Tibial nerve (tissue), 4 donors: ENCODE data around the gene CEBPA. TPM values are rescaled to one million over a fixed set of nuclear protein-coding genes. Genes with fewer than 3 reads are reported as not detected.

ENCODE experiments used
- DNase-seq, 2 donors: peaks; one replicate each; pipeline ENCODE4 v3.0.0-alpha.2; 2019; ENCODE audit warnings: low spot score in 2 of 2
- H3K27ac ChIP-seq, 4 donors: fragments of 200-600 bp; sonication (generic) in 3 of 4; one replicate each; pipeline ENCODE4 v1.5.1; 2017 to 2019; ENCODE audit warnings: mild to moderate bottlenecking in 1 of 4
- H3K27me3 ChIP-seq, 2 donors: fragments of 200-600 bp; sonication (generic) in 1 of 2; one replicate each; pipeline versions ENCODE4 v1.5.1 to v1.6.0; 2017 to 2019
- H3K36me3 ChIP-seq, 3 donors: fragments of 200-600 bp; sonication (generic); one replicate each; pipeline ENCODE4 v1.5.1; 2018 to 2019
- H3K4me1 ChIP-seq, 4 donors: fragments of 200-600 bp; sonication (generic) in 3 of 4; one replicate each; pipeline ENCODE4 v1.5.1; 2017 to 2019
- H3K4me3 ChIP-seq, 4 donors: fragments of 200-600 bp; sonication (generic) in 3 of 4; one replicate each; pipeline ENCODE4 v1.5.1; 2017 to 2019; ENCODE audit warnings: mild to moderate bottlenecking in 1 of 4, moderate library complexity in 1 of 4
- H3K9me3 ChIP-seq, 4 donors: fragments of 200-600 bp; sonication (generic) in 3 of 4; one replicate each; pipeline ENCODE4 v1.5.1; 2017 to 2019
- CTCF ChIP-seq, 5 experiments: fragments of 200-600 bp in 3 of 5; fragments of 450-650 bp in 2 of 5; sonication (generic) in 3 of 5; IDR thresholded peaks; one replicate each; pipeline ENCODE4 v1.5.1; 2016 to 2019; ENCODE audit warnings: antibody characterized with exemption in 5 of 5, mild to moderate bottlenecking in 3 of 5, moderate library complexity in 2 of 5
- EP300 ChIP-seq, 2 donors: sonication (generic); formaldehyde crosslinking; IDR thresholded peaks; one replicate each; pipeline ENCODE4 v1.6.1; 2017; ENCODE audit warnings: antibody characterized with exemption in 2 of 2, mild to moderate bottlenecking in 1 of 2
- POLR2A ChIP-seq, 2 donors: fragments of 450-650 bp; IDR thresholded peaks; one replicate each; pipeline ENCODE4 v1.6.1; 2017; ENCODE audit warnings: antibody characterized with exemption in 2 of 2, mild to moderate bottlenecking in 2 of 2, moderate library complexity in 2 of 2
- WGBS, 2 donors: methylation state at CpG; one replicate each; pipeline ENCODE4 v1.1.5; 2018; 5-methylcytosine and 5-hydroxymethylcytosine counted together
- total RNA-seq, 4 donors: library from RNA; depleted of rRNA; stranded (reverse); fragments of >200 nt; gene quantifications; one replicate each; pipeline ENCODE4 v1.1.0, GENCODE V29; 2016

The CEBPA gene
- total RNA-seq, 4 donors from 2014 or later, result 33.9 to 204 (median 65.4) TPM

- no peaks in the 10 kb centered on the region for H3K36me3 ChIP-seq
- TF ChIP-seq POLR2A (IDR thresholded peaks at IDR 0.05) (no peak), EP300 (IDR thresholded peaks at IDR 0.05) (no peak), CTCF (IDR thresholded peaks at IDR 0.05) (no peak)
- 89 to 91% methylated on average over 12 of the region's 12 CpGs for WGBS, 2 donors
- peaks cover 0 to 18% (median 0%) of the 10 kb centered on the region in 4 donors for H3K9me3 ChIP-seq
- no peaks in the 10 kb centered on the region for H3K4me1 ChIP-seq
- H3K27me3 ChIP-seq, result no peaks in the 10 kb centered on the region
- H3K4me3 ChIP-seq, result no peak overlapping the region
- DNase-seq, result no peak
- no peak overlapping the region for H3K27ac ChIP-seq
These were observed 18.1 kb downstream of the CEBPA start for GRCh38 chr19:33284146-33284643.

- no peak overlapping the region for H3K4me3 ChIP-seq
- 76 to 81% methylated on average over 6 of the region's 6 CpGs for WGBS, 2 donors
- H3K27me3 ChIP-seq, result no peaks in the 10 kb centered on the region
- peaks cover 0 to 12% (median 0%) of the 10 kb centered on the region in 4 donors for H3K9me3 ChIP-seq
- TF ChIP-seq POLR2A (IDR thresholded peaks at IDR 0.05), result no peak
- no peak for TF ChIP-seq EP300 (IDR thresholded peaks at IDR 0.05)
- TF ChIP-seq CTCF (IDR thresholded peaks at IDR 0.05), result no peak
- H3K36me3 ChIP-seq, result no peaks in the 10 kb centered on the region
- no peaks in the 10 kb centered on the region for H3K4me1 ChIP-seq
- H3K27ac ChIP-seq, result no peak overlapping the region
- no peak for DNase-seq
These were observed 18.7 kb downstream of the CEBPA start for GRCh38 chr19:33283589-33283988.

GRCh38 chr19:33282036-33282671, 20.2 kb downstream of the CEBPA start:
- no peaks in the 10 kb centered on the region for H3K27me3 ChIP-seq
- no peaks in the 10 kb centered on the region for H3K36me3 ChIP-seq
- WGBS, 2 donors, result 53 to 63% methylated on average over 14 of the region's 14 CpGs
- H3K27ac ChIP-seq, result no peak overlapping the region
- no peak overlapping the region for H3K4me3 ChIP-seq
- no peak for DNase-seq
- no peaks in the 10 kb centered on the region for H3K4me1 ChIP-seq
- no peaks in the 10 kb centered on the region for H3K9me3 ChIP-seq
- no peak for TF ChIP-seq EP300 (IDR thresholded peaks at IDR 0.05)
- TF ChIP-seq CTCF (IDR thresholded peaks at IDR 0.05), result no peak
- no peak for TF ChIP-seq POLR2A (IDR thresholded peaks at IDR 0.05)

- H3K36me3 ChIP-seq, result no peaks in the 10 kb centered on the region
- no peaks in the 10 kb centered on the region for H3K27me3 ChIP-seq
- no peak for DNase-seq
- WGBS, 2 donors, result 88% methylated on average over 19 to 22 of the region's 22 CpGs
- TF ChIP-seq CTCF (IDR thresholded peaks at IDR 0.05) (no peak), POLR2A (IDR thresholded peaks at IDR 0.05) (no peak), EP300 (IDR thresholded peaks at IDR 0.05) (no peak)
- H3K9me3 ChIP-seq, result no peaks in the 10 kb centered on the region
- no peak overlapping the region for H3K4me3 ChIP-seq
- H3K27ac ChIP-seq, result no peak overlapping the region
- no peaks in the 10 kb centered on the region for H3K4me1 ChIP-seq
These were observed 20.9 kb downstream of the CEBPA start for GRCh38 chr19:33281296-33281926.

GRCh38 chr19:33280351-33280921, 21.9 kb downstream of the CEBPA start:
- no peak overlapping the region for H3K27ac ChIP-seq
- no peaks in the 10 kb centered on the region for H3K4me1 ChIP-seq
- H3K36me3 ChIP-seq, result no peaks in the 10 kb centered on the region
- no peak for DNase-seq
- TF ChIP-seq EP300 (IDR thresholded peaks at IDR 0.05) (no peak), CTCF (IDR thresholded peaks at IDR 0.05) (no peak), POLR2A (IDR thresholded peaks at IDR 0.05) (no peak)
- no peak overlapping the region for H3K4me3 ChIP-seq
- no peaks in the 10 kb centered on the region for H3K9me3 ChIP-seq
- WGBS, 2 donors, result 78% methylated on average over 6 to 8 of the region's 8 CpGs
- H3K27me3 ChIP-seq, result no peaks in the 10 kb centered on the region
